HG03457 (cell line): ENCODE data around the gene SECISBP2.
A peak's percentile ranks its signal among the peaks of the same experiment; 100 is the strongest.
"Not testable (repeated sequence)": the region's sequence is repeated elsewhere in the genome, so short reads cannot be mapped to it uniquely, and the experiment has no call there.

Experiments used
- ATAC-seq: cut with Tn5 transposase; IDR thresholded peaks from one replicate; pipeline ENCODE4 v1.9.1; 2021; ENCODE audit warnings: moderate number of reproducible peaks; ENCODE audit not compliant: unreplicated experiment

SECISBP2 gene

GRCh38 chr9:89318123-89319014 lies at the start of gene SECISBP2:
TSS of gene SECISBP2 (plus strand) at chr9:89318500. CDS start at chr9:89318577, 77 bp downstream.
- peak; percentile 79 for ATAC-seq

GRCh38 chr9:89273528-89274279 lies 44.6 kb upstream of the SECISBP2 start:
- no peak for ATAC-seq

GRCh38 chr9:89274838-89275237 lies 43.5 kb upstream of the SECISBP2 start:
- no peak for ATAC-seq

GRCh38 chr9:89276040-89276439 lies 42.3 kb upstream of the SECISBP2 start:
- ATAC-seq, result not testable (repeated sequence)

GRCh38 chr9:89277043-89277442 lies 41.3 kb upstream of the SECISBP2 start:
- no peak for ATAC-seq

GRCh38 chr9:89277454-89277853 lies 40.8 kb upstream of the SECISBP2 start:
- no peak for ATAC-seq

- ATAC-seq, result no peak
Observed at GRCh38 chr9:89278551-89278950, 39.7 kb upstream of the SECISBP2 start.

GRCh38 chr9:89278997-89279739 lies 39.1 kb upstream of the SECISBP2 start:
- no peak for ATAC-seq

GRCh38 chr9:89281106-89281505 lies 37.2 kb upstream of the SECISBP2 start:
- no peak for ATAC-seq

- not testable (repeated sequence) for ATAC-seq
Observed at GRCh38 chr9:89282248-89282968, 35.9 kb upstream of the SECISBP2 start.

GRCh38 chr9:89284076-89284475 lies 34.2 kb upstream of the SECISBP2 start:
- ATAC-seq, result no peak

- no peak for ATAC-seq
Observed at GRCh38 chr9:89291741-89292140, 26.6 kb upstream of the SECISBP2 start.

- no peak for ATAC-seq
Observed at GRCh38 chr9:89293014-89293413, 25.3 kb upstream of the SECISBP2 start.

GRCh38 chr9:89295400-89295799 lies 22.9 kb upstream of the SECISBP2 start:
- ATAC-seq, result no peak

- not testable (repeated sequence) for ATAC-seq
Observed at GRCh38 chr9:89301996-89302395, 16.3 kb upstream of the SECISBP2 start.

- ATAC-seq, result no peak
Observed at GRCh38 chr9:89304020-89304833, 14.1 kb upstream of the SECISBP2 start.

- ATAC-seq, result no peak
Observed at GRCh38 chr9:89304834-89305188, 13.5 kb upstream of the SECISBP2 start.

GRCh38 chr9:89305868-89306267 lies 12.4 kb upstream of the SECISBP2 start:
- ATAC-seq, result no peak

GRCh38 chr9:89309166-89309565 lies 9.1 kb upstream of the SECISBP2 start:
- ATAC-seq, result no peak
